ENCODE measurements around the gene P4HA1. TPM values are rescaled to one million over a fixed set of nuclear protein-coding genes. Genes with fewer than 3 reads are reported as not detected.
A peak's percentile ranks its signal among the peaks of the same experiment; 100 is the strongest.

P4HA1 gene
- total RNA-seq, 1 experiment from 2014 or later = 315 TPM

DNA sequence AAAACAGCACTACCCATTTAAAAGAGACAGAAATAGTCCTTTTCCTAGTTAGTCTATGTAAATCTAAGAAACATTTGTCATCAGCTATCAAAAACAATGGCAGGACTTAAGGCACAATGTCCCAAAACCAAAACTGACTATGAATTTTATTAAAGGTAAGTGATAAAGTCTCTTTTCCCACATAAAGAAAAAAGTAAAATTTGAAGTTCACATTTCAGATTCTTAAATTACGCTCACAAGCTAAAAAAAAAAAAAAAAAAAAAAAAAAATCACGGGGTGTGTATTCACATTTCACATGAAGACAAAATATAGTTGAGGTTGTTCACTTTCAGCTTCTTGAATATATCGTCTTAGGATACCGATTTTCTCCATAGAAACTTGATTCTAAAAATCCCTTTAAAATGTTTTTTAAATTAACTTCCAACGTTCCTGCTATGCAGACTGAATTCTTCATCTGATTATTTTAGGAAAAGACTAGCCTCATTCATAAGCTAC, 1.6 kb downstream of the P4HA1 start:
- no peak for DNase-seq (ENCODE audit: low read depth)

GRCh38 chr10:73093922-73094850, 2.5 kb downstream of the P4HA1 start:
- no peak for DNase-seq (ENCODE audit: low read depth)

DNA sequence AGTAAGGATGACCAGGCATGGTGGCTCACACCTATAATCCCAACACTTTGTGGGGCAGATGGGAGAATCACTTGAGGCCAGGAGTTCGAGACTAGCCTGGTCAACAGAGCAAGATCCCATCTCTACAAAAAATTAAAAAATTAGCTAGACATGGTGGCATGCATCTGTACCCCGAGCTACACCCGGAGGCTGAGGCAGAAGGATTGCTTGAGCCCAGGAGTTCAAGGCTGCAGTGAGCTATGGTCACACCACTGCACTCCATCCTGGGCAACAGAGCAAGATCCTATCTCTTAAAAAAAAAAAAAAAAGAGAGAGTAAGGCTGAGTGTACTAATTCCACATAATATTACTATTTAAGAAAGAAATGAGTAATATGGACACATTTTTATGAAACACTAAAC, 3.8 kb downstream of the P4HA1 start:
- no peak for DNase-seq (ENCODE audit: low read depth)

DNA sequence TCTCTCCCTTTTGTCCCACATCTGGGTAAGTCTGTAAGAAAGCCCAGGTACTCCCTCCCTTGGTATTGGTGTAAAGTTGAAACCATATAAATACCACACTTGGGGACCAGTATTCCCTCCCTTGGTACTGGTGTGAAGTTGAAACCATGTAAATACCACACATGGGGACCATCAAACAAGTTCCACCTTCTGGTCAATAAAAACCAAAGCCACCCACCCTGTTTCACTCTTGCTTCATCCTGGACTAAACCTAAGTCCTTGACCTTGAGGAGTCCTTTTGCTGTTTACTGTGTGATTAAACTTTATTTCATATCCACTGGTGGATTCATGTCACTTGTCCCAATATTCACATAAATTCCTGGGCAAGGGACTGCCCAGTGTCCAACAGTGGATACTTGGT, 8.4 kb downstream of the P4HA1 start:
- no peak for DNase-seq (ENCODE audit: low read depth)

DNA sequence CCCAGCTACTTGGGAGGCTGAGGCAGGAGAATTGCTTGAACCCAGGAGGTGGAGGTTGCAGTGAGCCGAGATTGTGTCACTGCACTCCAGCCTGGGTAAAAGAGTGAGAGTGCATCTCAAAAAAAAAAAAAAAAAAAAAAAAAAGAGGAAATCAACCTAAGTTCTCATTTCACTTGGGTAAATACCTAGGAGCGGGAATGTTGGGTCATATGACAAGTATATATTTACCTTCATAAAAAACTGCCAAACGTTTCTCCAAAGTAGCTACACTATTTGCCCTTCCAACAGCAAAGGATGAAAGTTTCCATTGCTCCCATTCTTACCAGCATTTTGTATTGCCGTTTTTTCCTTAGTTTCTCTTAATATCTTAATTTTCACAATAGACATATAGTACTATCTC, 9.8 kb downstream of the P4HA1 start:
- DNase-seq (ENCODE audit: low read depth) = no peak

- no peak for DNase-seq (ENCODE audit: low read depth)
These were observed 12.5 kb downstream of the P4HA1 start for GRCh38 chr10:73084209-73084608.

- DNase-seq (ENCODE audit: low read depth) = no peak
These were observed 13.4 kb downstream of the P4HA1 start for GRCh38 chr10:73083221-73083620.

DNA sequence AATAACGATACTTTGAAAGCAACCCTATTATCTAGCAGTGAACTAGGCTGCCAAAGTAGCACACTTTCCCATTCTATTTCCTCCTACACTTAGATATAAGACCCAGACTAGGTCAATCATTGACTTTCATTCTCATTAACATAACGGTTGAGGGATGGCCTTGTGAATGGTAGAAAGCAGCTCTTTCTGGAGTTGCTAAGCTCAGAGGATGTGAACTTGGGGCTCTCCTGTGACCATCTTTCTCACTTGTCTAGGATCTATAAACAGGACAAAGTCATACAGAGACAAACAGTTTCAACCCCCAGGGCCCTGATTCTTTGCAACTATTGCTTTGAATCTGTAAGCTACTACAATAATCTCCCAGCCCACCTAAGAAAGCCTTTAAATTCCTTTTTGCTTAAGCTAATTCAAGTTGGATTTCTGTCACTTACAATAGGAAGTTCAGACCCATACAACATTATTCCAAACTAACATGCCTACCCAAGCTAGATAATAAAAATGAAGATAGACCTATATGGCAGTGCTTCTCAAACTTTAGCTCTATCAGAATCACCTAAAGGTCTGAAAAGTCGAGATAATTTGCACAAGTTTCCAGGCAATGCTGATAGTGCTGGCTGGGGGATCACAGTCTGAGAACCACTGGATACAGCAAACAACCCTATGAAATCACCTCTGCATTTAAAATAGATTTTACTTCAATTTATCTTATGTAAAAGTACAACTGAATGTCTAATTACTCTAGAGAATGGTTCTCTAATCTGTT, 16.7 kb downstream of the P4HA1 start:
- no peak for DNase-seq (ENCODE audit: low read depth)

DNA sequence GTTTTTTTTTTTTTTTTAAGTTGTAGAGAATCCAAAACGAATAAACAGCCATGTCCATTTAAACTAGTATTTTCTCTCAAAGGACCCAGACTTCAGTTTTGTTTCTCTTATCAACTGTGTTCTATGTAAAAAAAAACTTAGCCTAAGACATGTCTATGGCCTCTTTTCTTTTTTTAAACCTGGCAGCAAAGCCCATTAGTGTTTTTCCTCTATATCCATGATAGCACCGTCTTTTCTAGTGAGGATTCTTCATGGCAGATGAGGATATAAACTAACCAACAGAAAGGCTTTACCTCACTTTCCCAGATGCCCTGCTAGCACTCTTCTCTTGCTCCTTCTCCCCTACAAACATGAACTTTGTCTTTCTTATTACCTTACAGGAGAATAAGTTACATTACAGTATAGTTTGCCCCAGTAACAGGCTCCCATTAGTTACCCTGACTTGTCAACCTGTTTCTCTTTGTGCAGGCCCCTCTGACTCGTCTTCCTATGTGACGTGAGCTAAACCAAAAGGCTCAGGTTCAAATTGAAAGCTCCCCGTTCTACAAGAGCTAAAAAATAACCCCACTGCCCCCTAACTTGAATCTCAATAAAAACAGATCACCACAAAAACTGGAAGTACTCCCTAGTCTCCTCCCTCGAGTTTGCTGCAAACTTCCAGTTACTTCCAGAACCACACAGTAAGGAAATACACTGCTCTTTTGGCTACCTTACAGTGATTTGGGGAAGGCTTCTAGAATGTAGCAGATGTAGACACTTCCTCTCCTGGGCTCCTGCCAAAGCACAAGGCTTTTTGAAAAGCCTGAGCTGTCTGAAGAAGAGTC, 20.1 kb downstream of the P4HA1 start:
- peak; percentile 69 for DNase-seq (ENCODE audit: low read depth)

- no peak for DNase-seq (ENCODE audit: low read depth)
These were observed 20.8 kb downstream of the P4HA1 start for GRCh38 chr10:73075829-73076228.

DNA sequence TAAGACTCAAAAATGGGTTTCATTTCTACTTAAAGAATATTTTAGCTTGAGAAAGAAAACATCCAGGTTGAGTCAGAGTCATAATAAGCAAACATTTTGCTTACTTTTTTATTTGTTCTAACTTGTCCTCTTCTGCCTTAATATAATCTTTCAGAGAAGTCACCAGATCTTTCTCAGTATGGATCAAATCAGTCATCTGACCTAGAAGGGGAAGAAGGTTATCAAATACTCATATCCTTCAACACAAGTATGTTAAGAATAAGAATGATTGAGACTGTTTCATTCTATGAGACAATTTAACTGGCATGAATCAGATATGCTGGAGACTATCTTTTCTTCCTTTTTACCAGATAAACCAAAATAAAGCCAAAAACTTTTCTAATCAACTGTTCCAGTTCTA, 23.0 kb downstream of the P4HA1 start:
- DNase-seq (ENCODE audit: low read depth) = no peak

- DNase-seq (ENCODE audit: low read depth) = no peak
These were observed 31.2 kb downstream of the P4HA1 start for GRCh38 chr10:73065441-73065840.

DNA sequence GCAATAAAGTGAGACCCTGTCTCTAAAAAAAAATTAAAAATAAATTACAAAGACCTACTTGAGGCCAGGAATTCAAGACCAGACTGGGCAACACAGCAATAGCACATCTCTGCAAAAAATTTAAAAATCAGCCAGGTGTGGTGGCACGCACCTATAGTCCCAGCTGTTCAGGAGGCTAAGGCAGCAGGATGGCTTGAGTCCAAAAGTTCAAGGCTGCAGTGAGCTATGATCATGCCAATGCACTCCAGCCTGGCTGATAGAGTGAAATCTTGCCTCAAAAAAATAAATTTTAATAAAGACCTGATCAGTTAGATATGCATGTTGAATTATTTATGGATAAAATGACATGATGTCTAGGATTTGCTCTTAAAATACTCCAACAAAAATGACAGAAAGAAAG, 34.9 kb downstream of the P4HA1 start:
- no peak for DNase-seq (ENCODE audit: low read depth)

GRCh38 chr10:73060738-73061635, 35.7 kb downstream of the P4HA1 start:
- DNase-seq (ENCODE audit: low read depth) = peak; percentile 6

- no peak for DNase-seq (ENCODE audit: low read depth)
These were observed 36.5 kb downstream of the P4HA1 start for GRCh38 chr10:73060173-73060572.

DNA sequence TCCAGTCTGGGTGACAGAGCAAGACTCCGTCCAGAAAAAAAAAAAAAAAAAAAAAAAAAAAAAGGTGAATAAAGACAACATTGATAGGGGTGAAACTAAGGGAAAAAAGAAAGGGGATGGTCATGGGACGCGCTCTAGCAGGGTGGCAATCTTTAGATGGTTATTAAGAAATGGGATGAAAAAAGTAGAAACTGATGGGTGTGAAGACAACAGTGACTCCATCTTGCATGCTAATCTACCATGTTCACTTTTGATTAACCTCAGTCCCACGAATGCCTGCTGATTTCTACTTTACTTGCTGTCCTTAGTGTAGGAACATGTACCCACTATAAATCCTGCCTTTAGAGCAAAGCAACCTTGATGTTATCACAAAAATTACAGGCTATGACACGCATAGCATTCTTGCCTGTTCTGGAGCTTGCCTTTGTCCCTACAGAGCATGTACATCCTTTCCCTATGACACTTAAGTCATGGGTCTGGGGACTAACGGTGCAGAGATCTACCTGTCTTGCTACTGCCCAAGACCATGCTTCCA, 38.5 kb downstream of the P4HA1 start:
- no peak for DNase-seq (ENCODE audit: low read depth)

DNA sequence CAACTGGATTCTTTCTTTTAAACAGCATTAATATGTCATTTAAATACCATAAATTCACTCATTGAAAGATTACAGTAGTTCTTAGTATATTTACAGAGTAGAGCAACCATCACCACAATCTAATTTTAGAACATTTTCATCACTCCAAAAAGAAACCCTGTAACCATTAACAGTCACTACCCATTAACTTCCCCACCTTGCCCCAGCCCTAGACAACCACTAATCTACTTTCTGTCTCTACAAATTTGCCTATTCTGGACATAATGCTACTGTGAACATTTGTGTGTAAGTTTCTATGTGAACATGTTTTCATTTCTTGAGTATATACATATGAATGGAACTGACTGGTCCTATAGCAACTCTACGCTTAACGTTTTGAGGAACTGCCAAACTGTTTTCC, 42.4 kb downstream of the P4HA1 start:
- DNase-seq (ENCODE audit: low read depth) = no peak

GRCh38 chr10:73053275-73053674, 43.4 kb downstream of the P4HA1 start:
- DNase-seq (ENCODE audit: low read depth) = no peak

- peak; percentile 33 for DNase-seq (ENCODE audit: low read depth)
These were observed 52.0 kb downstream of the P4HA1 start for GRCh38 chr10:73044378-73045285.
